GM12878 (cell line): ENCODE data around the gene RSPH9. TPM values are rescaled to one million over a fixed set of nuclear protein-coding genes. Genes with fewer than 3 reads are reported as not detected.

Experiments used
- ATAC-seq: fragments of 200-7000 bp; cut with Tn5 transposase; 3 replicates; pipeline ENCODE4 v1.9.1; 2020; ENCODE audit warnings: mild to moderate bottlenecking, moderate library complexity
- BruUV-seq: library from RNA; stranded (reverse); fragments of 400-500 nt; replicated peaks from 2 replicates; lab custom pipeline; 2021; lab: Mats Ljungman, UMichigan
- CTCF ChIA-PET: fragments of 300-600 bp; sonication (Branson Sonifier 250); formaldehyde crosslinking; extraction: SDS; loops from one replicate; lab custom pipeline; 2021; ENCODE audit warnings: inconsistent platforms; lab: Yijun Ruan, JAX
- POLR2A ChIA-PET: fragments of 350-600 bp; formaldehyde crosslinking; extraction: SDS; loops from one replicate; lab custom pipeline; 2021; ENCODE audit warnings: inconsistent platforms; lab: Charles Lee
- RAD21 ChIA-PET: fragments of 300-600 bp; sonication (Branson Sonifier 250); formaldehyde crosslinking; loops from one replicate; lab custom pipeline; 2023; ENCODE audit warnings: antibody characterized with exemption; ENCODE audit not compliant: unreplicated experiment; lab: Charles Lee
- SMC1A ChIA-PET: fragments of 300-600 bp; sonication (Branson Sonifier 250); formaldehyde crosslinking; loops from one replicate; lab custom pipeline; 2023; ENCODE audit not compliant: unreplicated experiment, uncharacterized antibody; lab: Charles Lee
- DNase-seq: peaks from one replicate; pipeline ENCODE4 v3.0.0-alpha.2; 2011; ENCODE audit warnings: low read depth, low spot score
- FAIRE-seq: peaks from 3 replicates; lab custom pipeline; 2011; peaks lifted over from hg19 to GRCh38; lab: Jason Lieb, UNC
- H2AFZ ChIP-seq: 2 replicates; pipeline ENCODE4 v1.6.0; 2011; ENCODE audit warnings: low read depth, low read length, control low read depth; ENCODE audit not compliant: control insufficient read depth
- H3K27ac ChIP-seq: 2 replicates; pipeline ENCODE4 v1.5.1; 2011; ENCODE audit warnings: control low read depth; ENCODE audit not compliant: control insufficient read depth, insufficient read depth
- H3K27me3 ChIP-seq, 2 experiments: replicated peaks in 1 of 2; 2 replicates each; pipeline versions ENCODE4 v1.6.0 to v1.6.1; 2011; ENCODE audit warnings: low read length in 1 of 2; ENCODE audit not compliant: control insufficient read depth in 2 of 2, insufficient read depth in 2 of 2
- H3K36me3 ChIP-seq, 2 experiments: 2 replicates each; pipeline ENCODE4 v1.5.1; 2011; ENCODE audit warnings: low read length in 1 of 2; ENCODE audit not compliant: control insufficient read depth in 2 of 2, insufficient read depth in 2 of 2
- H3K4me1 ChIP-seq: 2 replicates; pipeline ENCODE4 v1.6.1; 2011; ENCODE audit warnings: mild to moderate bottlenecking, low read length, moderate library complexity, mixed read lengths; ENCODE audit not compliant: control insufficient read depth, insufficient read depth
- H3K4me2 ChIP-seq: 2 replicates; pipeline ENCODE4 v1.6.0; 2011; ENCODE audit warnings: control low read depth; ENCODE audit not compliant: control insufficient read depth, insufficient read depth
- H3K4me3 ChIP-seq: fragments of 200-600 bp; sonication (generic); 2 replicates; pipeline ENCODE4 v1.5.1; 2016
- H3K79me2 ChIP-seq: 2 replicates; pipeline ENCODE4 v1.6.0; 2011; ENCODE audit warnings: low read length; ENCODE audit not compliant: control insufficient read depth, insufficient read depth
- H3K9ac ChIP-seq: 2 replicates; pipeline ENCODE4 v1.8.0; 2011; ENCODE audit warnings: low read length, control low read depth, mixed read lengths; ENCODE audit not compliant: control insufficient read depth, insufficient read depth
- H3K9me3 ChIP-seq: replicated peaks from 3 replicates; pipeline ENCODE4 v1.5.1; 2011; ENCODE audit warnings: mild to moderate bottlenecking, low read length; ENCODE audit not compliant: control insufficient read depth, insufficient read depth
- H4K20me1 ChIP-seq: 2 replicates; pipeline ENCODE4 v1.6.0; 2011; ENCODE audit not compliant: control insufficient read depth, insufficient read depth
- BACH1 ChIP-seq: fragments of 450-650 bp; IDR thresholded peaks from 2 replicates; pipeline ENCODE4 v1.6.1; 2017; ENCODE audit warnings: mild to moderate bottlenecking, borderline replicate concordance
- BMI1 ChIP-seq: fragments of 450-650 bp; IDR thresholded peaks from 2 replicates; pipeline ENCODE4 v1.6.1; 2016; ENCODE audit warnings: mild to moderate bottlenecking, moderate library complexity, borderline replicate concordance
- EED ChIP-seq: sonication (generic); IDR thresholded peaks from 2 replicates; pipeline ENCODE4 v1.6.1; 2016; ENCODE audit warnings: antibody characterized with exemption, low read depth
- ESRRA ChIP-seq: IDR thresholded peaks from 2 replicates; pipeline ENCODE4 v1.6.1; 2012; ENCODE audit warnings: mild to moderate bottlenecking, low read length, improper control_type of control experiment
- FOXK2 ChIP-seq: fragments of 450-650 bp; IDR thresholded peaks from 2 replicates; pipeline ENCODE4 v1.6.1; 2017; ENCODE audit warnings: mild to moderate bottlenecking, moderate library complexity
- KAT2A ChIP-seq: conservative IDR thresholded peaks from 2 replicates; pipeline ENCODE4 v1.6.1; 2011; ENCODE audit warnings: low read depth, low read length; ENCODE audit not compliant: control insufficient read depth
- MEF2A ChIP-seq: IDR thresholded peaks from 2 replicates; pipeline ENCODE4 v1.6.1; 2011; ENCODE audit warnings: low read depth, mild to moderate bottlenecking, low read length, moderate library complexity; ENCODE audit not compliant: insufficient read depth
- SP1 ChIP-seq: IDR thresholded peaks from one replicate; pipeline ENCODE4 v1.6.1; 2011; ENCODE audit warnings: low read depth, low read length
- SUZ12 ChIP-seq: fragments of 200-600 bp; sonication (generic); IDR thresholded peaks from one replicate; pipeline ENCODE4 v1.6.1; 2018; ENCODE audit warnings: antibody characterized with exemption, mild to moderate bottlenecking; ENCODE audit not compliant: unreplicated experiment
- ZNF384 ChIP-seq: IDR thresholded peaks from 2 replicates; pipeline ENCODE4 v1.6.1; 2012; ENCODE audit warnings: low read depth, mild to moderate bottlenecking, low read length, improper control_type of control experiment, borderline replicate concordance
- ZNF622 ChIP-seq: fragments of 450-650 bp; IDR thresholded peaks from 2 replicates; pipeline ENCODE4 v1.6.1; 2017; ENCODE audit warnings: mild to moderate bottlenecking, inconsistent platforms
- WGBS: methylation state at CpG from one replicate; pipeline ENCODE4 v1.1.6; 2016; ENCODE audit warnings: low lambda C conversion rate; ENCODE audit not compliant: insufficient replicate concordance, insufficient coverage; ENCODE audit errors: missing lambda C conversion rate; 5-methylcytosine and 5-hydroxymethylcytosine counted together
- in situ Hi-C: fragments of 300-500 bp; cut with MboI; formaldehyde crosslinking; loops from 9 replicates; pipeline ENCODE4 v1.14.3; 2018; ENCODE audit warnings: mixed read lengths
- intact Hi-C: fragments of 100-400 bp; cut with micrococcal nuclease; formaldehyde crosslinking; loops from one replicate; pipeline ENCODE4 v1.14.2; 2022; ENCODE audit not compliant: unreplicated experiment
- polyA plus RNA-seq, 11 experiments: library from polyadenylated mRNA; depleted of rRNA in 4 of 11; unstranded in 6 of 11; stranded (reverse) in 5 of 11; fragments of >200 nt; fragmentation: Nextera tagmentation in 4 of 11; fragmentation: Illumina TruSeq in 1 of 11; extraction: Ambion mirVana in 4 of 11; extraction: Trizol in 1 of 11; gene quantifications; 1 replicate in 1 of 11; 2 replicates in 10 of 11; pipeline versions ENCODE4 v1.2.1 to v1.2.3, GENCODE V29; 2011 to 2016; ENCODE audit warnings: inconsistent platforms in 2 of 11, missing spikeins in 2 of 11, low read depth in 1 of 11
- total RNA-seq, 4 experiments: library from RNA; depleted of rRNA in 3 of 4; stranded (reverse); fragments of >200 nt in 3 of 4; fragmentation: Illumina TruSeq in 1 of 4; extraction: Trizol in 1 of 4; gene quantifications; 2 replicates each; pipeline versions ENCODE4 v1.2.1 to v1.2.3, GENCODE V29; 2013 to 2021
- TF ChIP-seq, protein P1 (sequence below): fragments of 450-650 bp; IDR thresholded peaks from 2 replicates; pipeline ENCODE4 v1.6.1; 2016; ENCODE audit warnings: mild to moderate bottlenecking, moderate library complexity, borderline replicate concordance
- TF ChIP-seq, protein P2 (sequence below): fragments of 450-650 bp; formaldehyde crosslinking; IDR thresholded peaks from 2 replicates; pipeline ENCODE4 v1.4.0; 2022; ENCODE audit warnings: mild to moderate bottlenecking, moderate library complexity

Gene RSPH9
- total and polyA plus RNA-seq, 10 of the 15 experiments (the other 5 are each of a cell fraction or from before 2014, with no cell fraction given), result 0.26 to 0.63 (median 0.36) TPM; not detected in 6

DNA sequence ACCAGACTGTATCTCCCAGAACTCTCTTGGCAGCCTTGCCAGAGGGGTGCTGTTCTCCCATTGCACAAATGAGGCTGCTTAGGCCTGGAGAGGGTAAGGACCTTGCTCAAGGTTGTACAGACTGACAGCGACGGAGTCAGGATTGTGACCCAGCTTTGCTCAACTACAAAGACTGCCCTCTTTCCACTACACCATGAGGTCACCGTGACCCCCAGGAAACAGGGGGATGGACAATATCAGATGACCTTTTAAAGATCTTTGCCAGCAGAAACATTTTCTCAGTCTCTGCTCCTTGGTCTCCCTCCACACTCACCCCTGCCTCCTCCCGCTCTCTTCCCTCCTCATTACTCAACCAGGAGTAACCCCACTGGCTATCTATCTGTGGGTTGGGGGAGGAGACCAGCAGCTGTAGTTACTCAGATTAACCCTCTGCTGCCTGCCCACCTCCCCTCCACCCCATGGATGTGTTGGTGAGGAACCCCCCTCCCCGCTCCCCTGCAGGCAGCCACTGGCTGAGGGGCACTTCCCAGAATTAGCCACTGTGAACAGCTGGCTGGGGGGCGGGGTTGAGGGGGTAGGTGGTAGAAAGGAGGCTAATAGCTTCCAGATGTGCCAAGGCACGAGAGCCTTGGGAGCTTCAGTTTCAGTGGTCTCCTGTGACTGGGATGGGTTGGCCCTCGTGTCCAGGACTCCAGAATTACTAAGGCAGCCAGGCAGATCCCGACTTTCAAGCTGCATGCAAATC is 69.6 kb downstream of the RSPH9 start (continued):
- 0 out of 2 replicates have a peak, but pooled peaks have one; percentile 56 for TF ChIP-seq ESRRA
- no peak for TF ChIP-seq KAT2A
- peak; percentile 75; the same call in 1 of the 2 replicates for TF ChIP-seq EED

DNA sequence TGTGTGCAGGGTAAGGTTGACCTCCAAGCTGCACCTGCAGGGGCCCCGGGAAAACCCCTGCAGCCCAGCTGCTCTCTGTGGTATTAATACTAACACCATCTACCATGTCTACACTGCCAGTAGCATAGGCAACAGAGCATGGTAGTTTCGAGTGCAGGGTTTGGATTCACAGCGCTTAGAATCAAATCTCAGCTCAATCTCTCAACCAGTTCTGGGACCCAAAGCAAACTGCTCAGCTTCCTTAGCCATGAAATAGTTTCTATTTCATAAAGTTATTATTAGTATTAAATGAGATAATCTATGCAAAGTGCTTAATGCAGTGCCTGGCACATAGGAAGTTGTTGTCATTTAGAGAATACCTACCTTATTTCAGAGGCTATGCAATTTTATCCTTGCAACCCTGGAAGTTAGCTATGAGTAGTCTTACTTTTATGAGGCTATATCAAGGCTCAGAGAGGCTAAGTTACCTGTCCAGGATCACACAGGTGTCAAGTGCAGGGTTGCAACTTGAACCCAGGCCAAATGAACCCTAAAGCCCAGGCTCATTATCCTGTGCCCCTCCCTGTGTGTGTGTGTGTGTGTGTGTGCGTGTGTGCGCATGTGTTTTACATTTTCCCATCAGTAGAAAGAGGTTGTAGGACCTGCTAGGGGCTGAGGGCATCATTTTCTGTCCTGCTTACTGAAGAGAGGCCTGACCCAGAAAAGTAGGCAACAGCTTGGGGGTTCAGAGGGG is 70.4 kb downstream of the RSPH9 start:
- 0% methylated on average over 5 of the region's 5 CpGs for WGBS
- in situ Hi-C loops, result no loop called here
- no peak overlapping the region for H2AFZ ChIP-seq
- no peaks in the 10 kb centered on the region for H3K36me3 ChIP-seq
- H3K4me1 ChIP-seq, result peaks cover 28% of the 10 kb centered on the region
- ChIA-PET POLR2A (interaction anchor here (0.6 to 3.0 kb wide), 13 partner anchors 10 to 1086 kb away, joined by 3 to 24 read pairs (median 4); partner anchors contain the start of gene VEGFA), CTCF (interaction anchor here (0.9 to 3.6 kb wide), 16 partner anchors 9 to 364 kb away, joined by 3 to 36 read pairs (median 5); partner anchors contain the start of genes MRPS18A and VEGFA), SMC1A (interaction anchor here (0.8 to 2.1 kb wide), 14 partner anchors 9 to 363 kb away, joined by 3 to 18 read pairs (median 4); partner anchors contain the start of gene MRPS18A), RAD21 (interaction anchor here (0.6 to 2.9 kb wide), 17 partner anchors 10 to 365 kb away, joined by 3 to 16 read pairs (median 4); partner anchors contain the start of genes MRPS18A, POLH, VEGFA and XPO5)
- H3K4me2 ChIP-seq, result peak overlapping the region; percentile 86
- peak overlapping the region; percentile 41; the same call in 1 of the 2 replicates for H3K4me3 ChIP-seq
- H3K27me3 ChIP-seq, result no peaks in the 10 kb centered on the region
- no peaks in the 10 kb centered on the region for H4K20me1 ChIP-seq
- no TSS peak for BruUV-seq
- no peaks in the 10 kb centered on the region for H3K9me3 ChIP-seq
- peak overlapping the region; percentile 45; the same call in 1 of the 2 replicates for H3K9ac ChIP-seq
- intact Hi-C loops, result no loop called here
- H3K27ac ChIP-seq, result peak overlapping the region; percentile 75; the same call in 1 of the 2 replicates
- DNase-seq, result peak; percentile 87
- ATAC-seq, result peak; percentile 90
- peak; percentile 99 for FAIRE-seq
- no peaks in the 10 kb centered on the region for H3K79me2 ChIP-seq
- no peak for TF ChIP-seq BMI1
- TF ChIP-seq MEF2A, result peak; percentile 84; the same call in 1 of the 2 replicates
- TF ChIP-seq BACH1, result no peak
- TF ChIP-seq SUZ12, result no peak
- TF ChIP-seq SP1, result peak; percentile 40
- TF ChIP-seq ZNF622, result no peak
- TF ChIP-seq, protein P1, sequence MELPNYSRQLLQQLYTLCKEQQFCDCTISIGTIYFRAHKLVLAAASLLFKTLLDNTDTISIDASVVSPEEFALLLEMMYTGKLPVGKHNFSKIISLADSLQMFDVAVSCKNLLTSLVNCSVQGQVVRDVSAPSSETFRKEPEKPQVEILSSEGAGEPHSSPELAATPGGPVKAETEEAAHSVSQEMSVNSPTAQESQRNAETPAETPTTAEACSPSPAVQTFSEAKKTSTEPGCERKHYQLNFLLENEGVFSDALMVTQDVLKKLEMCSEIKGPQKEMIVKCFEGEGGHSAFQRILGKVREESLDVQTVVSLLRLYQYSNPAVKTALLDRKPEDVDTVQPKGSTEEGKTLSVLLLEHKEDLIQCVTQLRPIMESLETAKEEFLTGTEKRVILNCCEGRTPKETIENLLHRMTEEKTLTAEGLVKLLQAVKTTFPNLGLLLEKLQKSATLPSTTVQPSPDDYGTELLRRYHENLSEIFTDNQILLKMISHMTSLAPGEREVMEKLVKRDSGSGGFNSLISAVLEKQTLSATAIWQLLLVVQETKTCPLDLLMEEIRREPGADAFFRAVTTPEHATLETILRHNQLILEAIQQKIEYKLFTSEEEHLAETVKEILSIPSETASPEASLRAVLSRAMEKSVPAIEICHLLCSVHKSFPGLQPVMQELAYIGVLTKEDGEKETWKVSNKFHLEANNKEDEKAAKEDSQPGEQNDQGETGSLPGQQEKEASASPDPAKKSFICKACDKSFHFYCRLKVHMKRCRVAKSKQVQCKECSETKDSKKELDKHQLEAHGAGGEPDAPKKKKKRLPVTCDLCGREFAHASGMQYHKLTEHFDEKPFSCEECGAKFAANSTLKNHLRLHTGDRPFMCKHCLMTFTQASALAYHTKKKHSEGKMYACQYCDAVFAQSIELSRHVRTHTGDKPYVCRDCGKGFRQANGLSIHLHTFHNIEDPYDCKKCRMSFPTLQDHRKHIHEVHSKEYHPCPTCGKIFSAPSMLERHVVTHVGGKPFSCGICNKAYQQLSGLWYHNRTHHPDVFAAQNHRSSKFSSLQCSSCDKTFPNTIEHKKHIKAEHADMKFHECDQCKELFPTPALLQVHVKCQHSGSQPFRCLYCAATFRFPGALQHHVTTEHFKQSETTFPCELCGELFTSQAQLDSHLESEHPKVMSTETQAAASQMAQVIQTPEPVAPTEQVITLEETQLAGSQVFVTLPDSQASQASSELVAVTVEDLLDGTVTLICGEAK, result no peak; the same call in 1 of the 2 replicates
- no peak for TF ChIP-seq ZNF384
- TF ChIP-seq, protein P2, sequence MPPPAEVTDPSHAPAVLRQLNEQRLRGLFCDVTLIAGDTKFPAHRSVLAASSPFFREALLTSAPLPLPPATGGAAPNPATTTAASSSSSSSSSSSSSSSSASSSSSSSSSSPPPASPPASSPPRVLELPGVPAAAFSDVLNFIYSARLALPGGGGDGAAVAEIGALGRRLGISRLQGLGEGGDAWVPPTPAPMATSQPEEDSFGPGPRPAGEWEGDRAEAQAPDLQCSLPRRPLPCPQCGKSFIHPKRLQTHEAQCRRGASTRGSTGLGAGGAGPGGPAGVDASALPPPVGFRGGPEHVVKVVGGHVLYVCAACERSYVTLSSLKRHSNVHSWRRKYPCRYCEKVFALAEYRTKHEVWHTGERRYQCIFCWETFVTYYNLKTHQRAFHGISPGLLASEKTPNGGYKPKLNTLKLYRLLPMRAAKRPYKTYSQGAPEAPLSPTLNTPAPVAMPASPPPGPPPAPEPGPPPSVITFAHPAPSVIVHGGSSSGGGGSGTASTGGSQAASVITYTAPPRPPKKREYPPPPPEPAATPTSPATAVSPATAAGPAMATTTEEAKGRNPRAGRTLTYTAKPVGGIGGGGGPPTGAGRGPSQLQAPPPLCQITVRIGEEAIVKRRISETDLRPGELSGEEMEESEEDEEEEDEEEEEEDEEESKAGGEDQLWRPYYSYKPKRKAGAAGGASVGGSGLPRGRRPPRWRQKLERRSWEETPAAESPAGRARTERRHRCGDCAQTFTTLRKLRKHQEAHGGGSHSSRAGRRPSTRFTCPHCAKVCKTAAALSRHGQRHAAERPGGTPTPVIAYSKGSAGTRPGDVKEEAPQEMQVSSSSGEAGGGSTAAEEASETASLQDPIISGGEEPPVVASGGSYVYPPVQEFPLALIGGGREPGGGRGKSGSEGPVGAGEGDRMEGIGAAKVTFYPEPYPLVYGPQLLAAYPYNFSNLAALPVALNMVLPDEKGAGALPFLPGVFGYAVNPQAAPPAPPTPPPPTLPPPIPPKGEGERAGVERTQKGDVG (CRISPR knock-in tag), result no peak
- TF ChIP-seq FOXK2, result no peak
